ENCODE data around the gene TEX2. TPM values are rescaled to one million over a fixed set of nuclear protein-coding genes. Genes with fewer than 3 reads are reported as not detected.
"Not testable (repeated sequence)": the region's sequence is repeated elsewhere in the genome, so short reads cannot be mapped to it uniquely, and the experiment has no call there.

TEX2 gene
- total RNA-seq, 1 donor from 2014 or later, result 8.1 TPM

GRCh38 chr17:64124609-64125008 is 138.5 kb downstream of the TEX2 start:
- no peak for TF ChIP-seq CTCF (IDR thresholded peaks at IDR 0.05)
- peaks cover 21% of the 10 kb centered on the region for H3K4me1 Mint-ChIP-seq
- no peaks in the 10 kb centered on the region for H3K27me3 Mint-ChIP-seq
- intact Hi-C loops (cut with micrococcal nuclease), result no loop called here
- ChIA-PET CTCF (interaction anchor here (1.2 to 3.6 kb wide), 4 partner anchors 9 to 221 kb away, joined by 3 to 13 read pairs (median 6); partner anchors contain the start of gene CSHL1), POLR2A (no interaction called here)
- H3K4me3 Mint-ChIP-seq, result no peak overlapping the region
- ATAC-seq (ENCODE audit: low read depth) (no peak), DNase-seq (no peak)
- no peaks in the 10 kb centered on the region for H3K36me3 Mint-ChIP-seq (ENCODE audit: low read depth)
- no peak overlapping the region for H3K27ac Mint-ChIP-seq
- H3K9me3 Mint-ChIP-seq, result no peaks in the 10 kb centered on the region

- Mint-ChIP-seq H3K4me3 (no peak overlapping the region), H3K27ac (no peak overlapping the region), H3K36me3 (ENCODE audit: low read depth) (no peaks in the 10 kb centered on the region), H3K4me1 (peaks cover 18% of the 10 kb centered on the region), H3K9me3 (no peaks in the 10 kb centered on the region), H3K27me3 (no peaks in the 10 kb centered on the region)
- no peak for TF ChIP-seq CTCF (IDR thresholded peaks at IDR 0.05)
- CTCF ChIA-PET, result interaction anchor here (2.7 to 3.6 kb wide), 2 partner anchors 11 to 95 kb away, joined by 10 to 13 read pairs; no protein-coding TSS in a partner anchor
- intact Hi-C loops (cut with micrococcal nuclease), result no loop called here
- DNase-seq (no peak), ATAC-seq (ENCODE audit: low read depth) (no peak)
- POLR2A ChIA-PET, result interaction anchor here (0.9 to 1.4 kb wide), 2 partner anchors 7 to 23 kb away, joined by 3 to 4 read pairs; no protein-coding TSS in a partner anchor
These were observed 139.9 kb downstream of the TEX2 start for GRCh38 chr17:64123114-64123513.

GRCh38 chr17:64120972-64121786 is 141.9 kb downstream of the TEX2 start:
- intact Hi-C loops (cut with micrococcal nuclease); DNase-seq: not testable (repeated sequence)

GRCh38 chr17:64120159-64120810 is 142.8 kb downstream of the TEX2 start:
- intact Hi-C loops (cut with micrococcal nuclease), result no loop called here
- DNase-seq (no peak), ATAC-seq (ENCODE audit: low read depth) (no peak)
- no peak for TF ChIP-seq CTCF (IDR thresholded peaks at IDR 0.05)
- H3K4me3 Mint-ChIP-seq, result no peak overlapping the region
- H3K27me3 Mint-ChIP-seq, result no peaks in the 10 kb centered on the region
- H3K4me1 Mint-ChIP-seq, result peaks cover 18% of the 10 kb centered on the region
- no peaks in the 10 kb centered on the region for H3K9me3 Mint-ChIP-seq
- CTCF ChIA-PET, result interaction anchor here (1.3 kb wide), 1 partner anchor 92 kb away, joined by 5 read pairs; no protein-coding TSS in a partner anchor
- H3K27ac Mint-ChIP-seq, result no peak overlapping the region
- H3K36me3 Mint-ChIP-seq (ENCODE audit: low read depth), result no peaks in the 10 kb centered on the region
- POLR2A ChIA-PET, result interaction anchor here (0.9 kb wide), 1 partner anchor 46 kb away, joined by 4 read pairs; no protein-coding TSS in a partner anchor

More at GRCh38 chr17:64120972-64121786, 141.9 kb downstream of the TEX2 start:
- not testable (repeated sequence) for H3K27me3 Mint-ChIP-seq; H3K4me3 Mint-ChIP-seq; H3K36me3 Mint-ChIP-seq (ENCODE audit: low read depth); H3K9me3 Mint-ChIP-seq
- ATAC-seq (ENCODE audit: low read depth), result peak; percentile 42
- H3K27ac Mint-ChIP-seq, result peak overlapping the region; percentile 63
- H3K4me1 Mint-ChIP-seq, result peaks cover 18% of the 10 kb centered on the region
- ChIA-PET POLR2A (interaction anchor here (0.6 to 1.2 kb wide), 3 partner anchors 47 to 93 kb away, joined by 3 to 4 read pairs (median 4); no protein-coding TSS in a partner anchor), CTCF (interaction anchor here (1.3 kb wide), 1 partner anchor 93 kb away, joined by 5 read pairs; no protein-coding TSS in a partner anchor)

GRCh38 chr17:64117981-64118979 is 144.8 kb downstream of the TEX2 start:
- no peak for ATAC-seq (ENCODE audit: low read depth)
- CTCF ChIA-PET, result interaction anchor here (0.7 to 1.9 kb wide), 3 partner anchors 15 to 89 kb away, joined by 3 to 9 read pairs (median 4); no protein-coding TSS in a partner anchor
- no peaks in the 10 kb centered on the region for H3K36me3 Mint-ChIP-seq (ENCODE audit: low read depth)
- no peak for DNase-seq
- no peaks in the 10 kb centered on the region for H3K27me3 Mint-ChIP-seq
- POLR2A ChIA-PET, result no interaction called here
- peaks cover 18% of the 10 kb centered on the region for H3K4me1 Mint-ChIP-seq
- TF ChIP-seq CTCF (IDR thresholded peaks at IDR 0.05), result no peak
- no peak overlapping the region for H3K4me3 Mint-ChIP-seq
- no peaks in the 10 kb centered on the region for H3K9me3 Mint-ChIP-seq
- intact Hi-C loops (cut with micrococcal nuclease), result no loop called here
- H3K27ac Mint-ChIP-seq, result no peak overlapping the region

Measured in activated B cell treated with CpG ODN at 0.5 μM for 24 hours (primary cell).